Measurements from ENCODE around the gene WDR53. TPM values are rescaled to one million over a fixed set of nuclear protein-coding genes. Genes with fewer than 3 reads are reported as not detected.

Gene WDR53
- total and polyA plus RNA-seq, 4 experiments from 2014 or later: 25.8 to 38.7 (median 35.2) TPM

DNA sequence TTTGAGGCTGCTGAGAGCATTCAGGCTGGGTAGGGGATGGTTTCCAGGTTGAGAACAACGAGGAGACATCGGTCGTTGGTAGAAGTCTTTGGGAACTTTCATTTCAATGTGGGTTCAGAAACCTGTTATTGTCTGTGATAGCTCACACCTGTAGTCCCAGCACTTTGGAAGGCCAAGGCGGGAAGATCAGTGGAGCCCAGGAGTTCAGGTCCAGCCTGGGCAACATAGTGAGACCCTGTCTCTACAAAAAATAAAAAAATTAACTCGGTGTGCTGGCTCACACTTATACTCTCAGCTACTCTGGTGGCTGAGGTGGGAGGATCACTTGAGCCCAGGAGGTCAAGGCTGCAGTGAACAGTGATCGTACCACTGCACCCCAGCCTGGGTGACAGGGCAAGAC lies 63.8 kb downstream of the WDR53 start:
- peaks cover 0 to 7% (median 2%) of the 10 kb centered on the region in 8 donors for H3K9me3 Mint-ChIP-seq
- H3K4me3 Mint-ChIP-seq: peak overlapping the region; percentile 29 to 99 (median 82)
- ChIA-PET POLR2A (ENCODE audit: partially characterized antibody) (interaction anchor here (0.7 to 4.5 kb wide), 7 partner anchors 10 to 424 kb away, joined by 3 to 29 read pairs (median 5); partner anchors contain the start of genes CEP19, FBXO45, PIGX and UBXN7), CTCF (ENCODE audit: partially characterized antibody) (interaction anchor here (1.1 to 1.7 kb wide), 2 partner anchors 18 kb away, joined by 3 to 5 read pairs; no protein-coding TSS in a partner anchor)
- H3K27ac Mint-ChIP-seq: peak overlapping the region; percentile 72 to 97 (median 94)
- peaks cover 10% of the 10 kb centered on the region for H3K4me1 ChIP-seq (ENCODE audit: insufficient read depth, low read length)
- peaks cover 0 to 23% of the 10 kb centered on the region in 2 donors for H3K36me3 Mint-ChIP-seq
- no peak for DNase-seq
- H3K27me3 Mint-ChIP-seq: no peaks in the 10 kb centered on the region
- intact Hi-C loops (cut with micrococcal nuclease): loop anchor here (5.0 kb wide), 1 partner anchor 422 kb away; the partner anchor contains the start of gene TFRC
- H3K9me3 ChIP-seq (ENCODE audit: control insufficient read depth in 1 of 2, low read length in 2 of 2): peaks cover 0 to 7% of the 10 kb centered on the region in 2 donors
- H3K27me3 ChIP-seq (ENCODE audit: insufficient read depth, low read length): no peaks in the 10 kb centered on the region
- no peak overlapping the region for H3K27ac ChIP-seq (ENCODE audit: low read depth, low read length)
- no peak overlapping the region for H3K4me3 ChIP-seq (ENCODE audit: low read length in 2 of 2)
- no peaks in the 10 kb centered on the region for H3K36me3 ChIP-seq (ENCODE audit: insufficient read depth, low read length)
- H3K4me1 Mint-ChIP-seq: peaks cover 15 to 39% (median 23%) of the 10 kb centered on the region in 4 donors

Other genes starting within 250 kb of the WDR53 start
- gene TM4SF19, start 230.2 kb downstream of the WDR53 start, total RNA-seq: 1 to 10 TPM; 2.4 to 2.6 TPM
- under 1 TPM in 1 of 2 donors, not detected in 1; 0.11 TPM for gene TM4SF19, start 230.2 kb downstream of the WDR53 start, polyA plus RNA-seq
- gene UBXN7, start 136.1 kb downstream of the WDR53 start, total RNA-seq: 10 to 100 TPM; 72.6 to 90.8 TPM
- gene UBXN7, start 136.1 kb downstream of the WDR53 start, polyA plus RNA-seq: 10 to 100 TPM; 16.8 to 31.6 TPM
- gene RNF168, start 64.8 kb downstream of the WDR53 start, total RNA-seq: 10 to 100 TPM; 74.5 to 76.4 TPM
- 10 to 100 TPM in 1 of 2 donors, 1 to 10 TPM in 1; 6.0 to 14.2 TPM for gene RNF168, start 64.8 kb downstream of the WDR53 start, polyA plus RNA-seq
- not detected for gene SMCO1, start 53.2 kb downstream of the WDR53 start, total RNA-seq
- not detected for gene SMCO1, start 53.2 kb downstream of the WDR53 start, polyA plus RNA-seq
- gene FBXO45, start 106 bp upstream of the WDR53 start, total RNA-seq: 10 to 100 TPM; 10.9 to 12.0 TPM
- 1 to 10 TPM; 3.0 to 5.4 TPM for gene FBXO45, start 106 bp upstream of the WDR53 start, polyA plus RNA-seq
- gene NRROS, start 71.1 kb upstream of the WDR53 start, total RNA-seq: 10 to 100 TPM; 18.7 to 20.0 TPM
- 1 to 10 TPM; 4.6 to 5.0 TPM for gene NRROS, start 71.1 kb upstream of the WDR53 start, polyA plus RNA-seq
- gene CEP19, start 143.7 kb upstream of the WDR53 start, total RNA-seq: 1 to 10 TPM; 7.8 to 8.2 TPM
- 10 to 100 TPM in 1 of 2 donors, 1 to 10 TPM in 1; 5.4 to 10.8 TPM for gene CEP19, start 143.7 kb upstream of the WDR53 start, polyA plus RNA-seq
- gene PIGX, start 143.8 kb upstream of the WDR53 start, total RNA-seq: 10 to 100 TPM; 19.1 to 23.7 TPM
- gene PIGX, start 143.8 kb upstream of the WDR53 start, polyA plus RNA-seq: 10 to 100 TPM; 34.1 to 37.4 TPM
- gene PAK2, start 171.3 kb upstream of the WDR53 start, total RNA-seq: 10 to 100 TPM; 80.4 to 97.4 TPM
- gene PAK2, start 171.3 kb upstream of the WDR53 start, polyA plus RNA-seq: 10 to 100 TPM; 29.1 to 39.4 TPM

Data from CD4-positive, alpha-beta memory T cell (primary cell).